Stimulated activated CD4-positive, alpha-beta T cell treated with anti-CD3 and anti-CD28 coated beads, Interleukin-4, amount 100 ng/mL, for 48 hours (primary cell): Measurements from ENCODE around the gene SMLR1.
"Not testable (repeated sequence)": the region's sequence is repeated elsewhere in the genome, so short reads cannot be mapped to it uniquely, and the experiment has no call there.

Source experiments
- DNase-seq, 2 donors: peaks; one replicate each; pipeline ENCODE4 v3.0.0-alpha.2; 2020; ENCODE audit warnings: low read depth in 2 of 2

Gene SMLR1

DNA sequence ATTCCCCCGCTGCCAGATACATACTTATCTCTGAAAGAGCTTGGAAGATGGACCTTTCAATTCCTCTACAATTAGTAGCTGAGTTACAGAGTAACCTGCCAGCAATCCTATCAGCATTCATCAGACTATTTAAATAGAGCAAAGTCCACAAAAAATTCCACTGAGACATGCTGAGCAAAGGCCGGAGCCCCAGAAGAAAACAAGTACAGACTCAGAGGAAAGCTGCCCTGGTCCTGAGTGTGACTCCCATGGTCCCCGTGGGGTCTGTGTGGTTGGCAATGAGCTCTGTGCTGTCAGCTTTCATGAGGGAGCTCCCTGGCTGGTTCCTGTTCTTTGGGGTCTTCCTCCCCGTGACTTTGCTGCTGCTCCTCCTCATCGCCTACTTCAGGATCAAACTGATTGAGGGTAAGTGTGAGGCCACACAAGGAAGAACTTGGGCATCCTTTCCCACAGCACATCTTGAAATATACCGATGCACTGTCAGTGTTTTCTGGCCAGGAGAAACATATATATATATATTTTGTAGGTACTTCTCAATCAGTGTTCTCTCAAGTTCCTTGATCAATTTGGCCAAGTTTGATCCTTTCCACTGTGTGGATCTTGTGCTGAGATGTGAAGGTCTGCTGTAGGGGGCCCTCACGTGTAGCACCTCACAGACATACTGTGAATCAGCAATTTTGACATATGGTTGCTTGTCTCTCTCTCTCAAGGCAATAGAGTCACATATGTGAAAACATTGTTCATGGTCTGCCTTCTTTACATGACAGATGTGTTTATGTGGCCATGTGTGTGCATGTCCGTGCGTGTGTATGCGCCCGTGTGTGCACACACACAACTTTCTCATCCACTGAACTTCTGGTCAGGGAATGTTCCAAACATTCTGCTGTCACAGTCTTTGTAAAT lies at the start of gene SMLR1:
TSS of gene SMLR1 (plus strand) at position 160 of the 903 bp plus-strand sequence. CDS start at position 168, 8 bp downstream.
- no peak for DNase-seq

DNA sequence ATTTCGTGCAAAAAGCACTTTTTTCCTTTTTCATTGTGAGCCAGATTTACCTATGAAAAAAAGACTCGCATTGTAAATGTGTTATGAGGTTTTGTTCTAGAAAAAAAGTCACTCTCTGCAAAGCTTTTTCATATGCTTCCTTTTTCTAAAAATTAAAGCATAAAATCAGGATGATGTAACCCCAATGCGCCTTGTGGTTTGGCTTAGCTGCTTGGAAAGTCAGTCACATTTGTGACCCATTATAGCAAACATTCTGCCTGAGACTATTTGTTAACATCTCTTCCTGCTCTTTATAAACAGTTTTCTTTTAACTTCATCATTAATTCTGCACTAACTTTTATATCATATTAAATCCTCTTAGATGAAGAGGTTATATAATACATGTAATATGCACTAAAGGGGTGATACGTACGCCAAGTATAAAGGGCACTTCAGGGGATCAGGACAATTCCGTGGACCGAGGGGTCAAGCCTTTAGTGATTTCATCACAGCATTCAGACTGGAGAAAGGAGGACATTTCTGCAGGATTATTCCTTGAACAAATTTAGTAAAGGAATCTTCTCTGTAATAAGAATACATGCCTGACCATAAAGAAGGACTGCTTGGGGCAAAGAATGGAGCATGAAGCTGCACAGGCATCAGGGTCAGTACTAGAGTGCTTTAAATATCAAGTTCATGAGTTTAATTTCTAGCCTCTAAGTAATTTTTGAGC lies 48.1 kb upstream of the SMLR1 start:
- no peak for DNase-seq

DNA sequence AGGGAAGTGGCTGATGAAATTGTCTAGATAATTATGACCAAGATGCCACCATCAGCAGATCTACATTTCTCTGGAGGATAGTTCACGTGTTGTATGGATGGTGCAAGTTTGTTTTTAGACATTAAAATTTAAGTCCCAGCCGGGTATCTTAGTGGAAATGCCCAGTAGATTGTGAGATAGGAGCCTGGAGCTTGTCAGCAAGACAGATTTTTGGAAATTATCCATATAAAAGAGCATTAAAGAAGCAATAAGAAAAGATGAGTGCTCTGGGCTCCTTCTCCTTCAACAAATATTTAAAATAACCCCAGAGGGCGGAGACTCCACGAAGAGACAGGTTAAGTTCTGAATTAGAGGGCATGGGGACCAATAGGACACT lies 47.6 kb upstream of the SMLR1 start:
- DNase-seq = no peak

DNA sequence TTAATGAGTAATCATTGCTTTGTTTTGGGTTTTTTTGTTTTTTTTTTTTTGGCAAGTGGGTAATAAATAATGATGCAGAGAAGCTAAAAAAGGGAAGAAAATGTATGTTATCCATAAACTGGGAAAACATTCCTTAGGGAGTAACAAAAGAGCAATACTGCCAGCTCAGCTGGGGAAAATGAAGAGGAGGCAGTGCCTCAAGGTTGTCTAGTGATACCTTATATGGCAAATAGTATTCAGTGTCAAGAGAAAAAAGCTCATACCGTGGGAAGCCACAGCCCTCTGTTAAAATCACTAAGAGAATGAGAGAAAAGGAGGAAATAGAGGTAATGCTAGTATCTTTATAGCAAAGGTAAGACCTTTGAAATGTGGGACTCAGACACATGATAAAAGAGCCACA lies 47.1 kb upstream of the SMLR1 start:
- no peak for DNase-seq

DNA sequence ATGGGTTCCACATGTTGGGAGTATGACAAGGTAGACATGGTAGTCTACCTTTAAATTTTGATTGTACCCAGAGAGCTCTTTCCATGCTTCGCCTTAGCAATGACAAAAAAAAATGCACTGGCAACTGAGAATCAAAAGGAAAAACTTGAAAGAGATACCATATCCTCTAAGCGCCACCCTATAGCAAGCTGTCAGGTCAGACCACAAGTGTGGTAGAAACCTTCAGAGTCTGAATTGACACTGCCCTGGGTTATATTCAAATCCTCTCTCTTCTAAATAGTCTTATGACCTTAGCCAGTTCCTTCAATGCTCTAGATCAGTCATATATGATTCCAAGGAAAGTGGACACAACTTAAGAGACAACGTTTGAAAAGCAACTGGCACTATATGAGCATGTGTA lies 45.6 kb upstream of the SMLR1 start:
- no peak for DNase-seq

DNA sequence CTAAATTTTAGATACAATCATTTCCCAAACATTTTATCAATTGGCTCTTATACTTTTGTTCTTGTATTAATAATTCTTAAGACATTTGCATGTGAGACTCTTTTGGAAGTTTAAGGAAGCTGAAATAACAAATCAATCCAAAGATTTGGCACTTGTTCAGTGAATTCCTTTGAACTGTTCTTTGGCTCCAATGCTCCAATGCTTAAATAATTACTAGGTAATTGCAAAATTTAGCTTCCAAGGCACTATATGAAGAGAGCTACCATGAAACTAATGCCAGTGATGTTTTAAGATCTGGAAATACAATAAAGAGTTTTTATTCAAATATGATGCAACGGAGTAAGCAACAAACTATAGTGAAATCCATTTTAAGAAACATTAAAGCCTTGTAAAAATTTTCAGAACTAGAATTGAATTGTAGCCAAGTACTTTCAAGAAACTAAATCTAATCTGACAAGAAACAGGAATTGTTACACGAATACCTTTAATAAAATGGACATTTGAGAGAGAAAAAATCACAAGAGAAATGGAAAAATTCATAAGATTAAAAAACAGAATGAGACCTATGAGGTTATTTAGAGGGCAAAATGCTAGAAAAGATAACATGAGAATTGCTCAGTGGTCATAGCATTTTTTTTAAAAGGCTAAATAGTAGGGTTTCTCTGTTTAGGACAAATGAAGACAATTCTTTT lies 43.6 kb upstream of the SMLR1 start:
- no peak for DNase-seq

DNA sequence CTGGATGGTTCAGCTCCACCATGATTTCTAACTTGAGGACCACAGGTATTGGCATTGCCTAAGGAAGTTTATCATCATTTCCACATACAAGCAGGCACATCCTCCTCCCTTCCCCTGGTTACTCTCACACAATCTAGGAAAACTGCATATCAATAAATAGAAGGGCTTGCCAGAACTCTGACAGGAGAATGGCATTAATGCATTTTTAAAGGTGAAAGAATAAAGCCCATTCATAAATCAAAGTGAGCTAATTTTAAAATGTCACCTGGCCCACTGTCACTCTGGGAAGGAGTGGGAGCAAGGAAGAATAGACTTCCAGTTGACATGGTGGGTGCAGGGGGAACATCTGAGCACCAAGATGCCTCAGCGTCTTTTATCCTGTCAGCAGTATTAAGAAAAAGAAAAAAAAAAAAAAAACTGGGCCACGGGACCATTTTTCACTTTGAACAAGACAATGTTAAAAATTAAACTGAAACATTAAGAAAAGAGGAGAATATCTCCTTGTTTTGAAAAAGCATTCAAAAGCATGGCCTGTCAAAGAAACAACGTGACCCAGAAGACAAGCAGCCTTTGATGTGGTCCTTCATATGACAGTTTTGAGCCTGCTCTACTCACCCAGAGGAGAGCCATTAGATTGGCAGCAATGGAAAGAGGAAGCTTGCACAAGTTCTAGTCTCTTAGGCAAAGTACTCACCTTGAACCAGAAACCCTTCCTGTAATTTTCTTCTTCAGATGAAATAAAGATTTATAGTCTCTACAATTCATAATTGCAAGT lies 39.3 kb upstream of the SMLR1 start:
- no peak for DNase-seq

DNA sequence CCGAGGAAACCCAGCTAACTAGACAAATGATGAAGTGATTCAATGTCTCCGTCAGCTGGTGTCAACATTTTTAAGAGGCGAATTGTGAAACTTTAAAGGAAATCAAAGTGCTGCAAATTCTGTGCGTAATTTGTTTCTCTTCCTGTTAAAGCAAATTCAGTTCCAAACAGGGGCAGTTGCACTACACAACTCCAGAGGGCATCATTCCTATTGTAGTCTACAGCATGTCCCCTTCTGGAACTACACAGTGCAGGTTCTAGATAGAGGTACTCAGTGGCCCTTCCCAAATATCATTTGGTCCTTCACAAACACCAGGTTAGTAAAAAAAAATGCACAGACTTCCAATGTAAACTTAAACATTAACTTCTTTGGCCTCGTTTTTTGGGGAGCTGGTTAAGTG lies 38.3 kb upstream of the SMLR1 start:
- DNase-seq = no peak

DNA sequence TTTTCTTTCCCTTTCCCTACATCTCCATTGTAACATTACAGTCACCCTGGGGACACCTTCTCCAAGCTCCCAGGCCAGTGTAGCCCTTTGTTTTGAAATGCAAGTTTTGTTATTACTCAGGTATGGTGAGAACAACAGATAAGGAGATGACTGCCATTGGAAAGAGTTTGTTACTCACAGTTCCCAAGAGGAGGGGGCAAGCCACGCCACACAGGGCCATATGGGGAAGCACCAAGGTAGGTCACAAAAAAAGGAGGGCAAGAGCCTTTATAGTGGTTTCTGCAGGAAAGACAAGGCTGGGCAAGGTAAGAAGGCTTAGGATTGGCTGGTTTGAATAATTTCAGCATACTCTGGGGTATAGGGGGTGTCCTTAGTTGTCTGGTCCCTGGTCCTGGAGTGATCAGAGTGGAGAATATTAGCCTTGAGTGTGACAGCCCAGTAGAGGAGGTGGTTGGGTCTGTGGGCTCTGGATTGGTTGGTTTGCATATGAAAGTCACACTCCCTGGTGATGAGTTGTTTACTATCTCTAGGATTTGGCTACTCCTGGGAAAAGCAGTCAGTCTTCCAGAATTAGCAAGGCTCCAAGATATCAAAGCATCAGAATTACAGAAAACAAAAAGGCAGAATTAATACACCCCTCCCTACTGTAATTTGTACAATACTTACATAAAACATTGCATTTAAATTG lies 33.1 kb upstream of the SMLR1 start:
- no peak for DNase-seq

DNA sequence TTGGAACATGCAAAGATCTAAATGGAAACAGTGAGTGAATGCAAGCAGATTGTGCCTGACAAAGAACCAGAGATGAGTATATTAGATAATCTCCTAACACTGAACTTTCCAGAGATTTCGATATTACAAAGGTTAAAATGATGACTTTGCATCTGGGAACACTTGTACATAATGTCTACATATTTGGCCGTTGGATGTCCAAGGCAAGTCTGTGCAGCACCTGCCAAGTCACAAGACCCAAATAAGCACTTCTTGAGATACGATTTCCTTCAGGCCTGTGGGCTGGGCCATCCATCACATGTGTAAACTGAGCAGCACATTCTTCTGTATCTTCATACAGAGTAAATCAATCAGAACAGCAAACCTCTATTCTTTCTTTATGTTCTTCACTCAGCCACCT lies 32.5 kb upstream of the SMLR1 start:
- no peak for DNase-seq

DNA sequence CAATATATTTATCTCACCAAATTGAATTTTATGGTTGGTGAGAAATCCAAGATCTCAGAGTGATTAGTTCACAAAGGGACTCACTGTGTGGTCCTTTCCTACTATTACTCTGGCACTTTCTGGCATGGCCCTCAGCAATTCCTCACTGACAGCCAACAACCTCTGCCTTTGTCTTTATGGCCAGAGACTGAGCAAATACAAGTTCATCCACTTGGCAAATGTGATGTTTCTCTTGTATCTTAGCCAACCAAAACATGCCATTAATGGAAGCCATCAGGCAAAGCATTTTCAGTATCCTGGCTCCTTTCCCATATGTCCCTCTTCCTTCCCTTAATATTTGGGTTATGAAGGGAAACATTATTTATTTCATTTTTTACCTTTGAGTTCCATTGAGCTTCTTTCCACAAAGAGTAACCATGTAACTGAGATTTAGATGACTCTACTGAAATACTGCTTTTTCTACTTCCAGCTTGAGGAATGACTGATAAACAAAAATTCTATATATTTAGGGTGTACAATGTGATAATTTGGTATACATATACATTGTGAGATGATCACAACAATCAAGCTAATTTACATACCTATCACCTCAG lies 30.8 kb upstream of the SMLR1 start:
- no peak for DNase-seq

DNA sequence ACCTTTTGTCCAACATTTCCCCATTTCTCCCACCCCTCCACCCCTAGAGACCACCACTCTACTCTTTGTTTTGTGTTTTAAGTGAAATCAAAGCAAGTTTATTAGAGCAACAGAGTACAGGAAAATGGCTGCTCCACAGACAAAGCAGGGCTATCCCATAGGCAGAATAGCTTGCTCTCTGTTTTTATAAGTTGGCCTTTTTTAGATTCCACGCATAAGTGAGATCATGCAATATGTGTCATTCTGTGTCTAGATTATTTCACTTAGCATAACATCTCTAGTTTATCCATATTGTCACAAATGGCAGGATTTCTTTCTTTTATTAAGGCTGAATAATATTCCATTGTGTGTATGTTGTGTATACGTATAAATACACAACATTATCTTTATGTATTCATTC lies 30.1 kb upstream of the SMLR1 start:
- no peak for DNase-seq

DNA sequence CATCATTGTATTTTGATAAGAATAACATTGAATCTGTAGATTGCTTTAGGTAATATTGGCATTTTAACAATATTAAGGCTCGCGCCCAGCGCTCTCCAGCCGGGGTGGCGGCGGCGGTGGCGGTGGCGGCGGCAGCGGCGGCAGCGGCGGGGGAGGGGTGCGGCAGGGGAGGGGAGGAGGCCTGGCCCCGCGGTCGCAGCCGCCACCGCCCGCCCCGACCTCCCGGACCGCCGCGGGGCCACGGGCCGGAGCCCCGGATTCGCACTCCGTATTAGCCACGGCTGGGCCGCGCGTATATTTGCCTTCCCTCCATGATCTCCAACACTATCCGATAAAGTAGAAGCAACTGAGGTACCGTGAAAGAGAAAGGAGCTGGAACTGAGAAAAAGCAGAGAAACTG lies 25.8 kb upstream of the SMLR1 start:
- not testable (repeated sequence) for DNase-seq

DNA sequence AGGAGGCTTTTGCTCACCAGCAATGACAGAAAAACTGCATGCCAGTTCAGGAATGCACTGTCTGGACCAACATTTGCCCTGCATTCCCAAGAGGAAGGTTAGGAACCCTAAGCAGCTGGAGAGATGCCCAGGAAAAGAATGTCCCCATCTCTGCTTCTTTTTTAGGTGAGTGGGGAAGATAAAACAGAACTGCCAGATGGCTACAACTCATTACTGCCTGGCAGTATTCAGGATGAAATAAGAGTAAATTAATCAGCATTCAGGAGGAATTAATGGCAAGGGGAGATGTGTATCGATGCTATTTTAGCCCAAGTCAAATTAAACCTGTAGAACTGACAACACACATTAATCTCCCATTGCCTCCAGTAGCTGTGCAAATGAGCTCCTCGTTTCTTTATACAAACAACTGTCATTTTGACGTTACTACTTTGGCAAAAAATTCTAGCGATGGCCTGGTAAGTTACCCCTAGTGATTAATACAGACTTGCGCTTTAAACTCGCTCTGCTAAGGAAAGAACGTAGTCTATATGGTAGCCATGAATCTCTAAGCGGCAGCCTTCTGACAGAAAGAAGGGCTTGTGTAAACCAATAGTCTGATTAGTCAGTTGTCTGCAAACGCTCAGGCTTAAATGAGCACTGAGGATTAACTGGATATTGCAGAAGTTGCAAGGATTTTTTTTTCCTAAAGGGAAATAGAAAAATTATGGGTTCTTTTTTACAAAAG lies 16.7 kb upstream of the SMLR1 start:
- DNase-seq = no peak

DNA sequence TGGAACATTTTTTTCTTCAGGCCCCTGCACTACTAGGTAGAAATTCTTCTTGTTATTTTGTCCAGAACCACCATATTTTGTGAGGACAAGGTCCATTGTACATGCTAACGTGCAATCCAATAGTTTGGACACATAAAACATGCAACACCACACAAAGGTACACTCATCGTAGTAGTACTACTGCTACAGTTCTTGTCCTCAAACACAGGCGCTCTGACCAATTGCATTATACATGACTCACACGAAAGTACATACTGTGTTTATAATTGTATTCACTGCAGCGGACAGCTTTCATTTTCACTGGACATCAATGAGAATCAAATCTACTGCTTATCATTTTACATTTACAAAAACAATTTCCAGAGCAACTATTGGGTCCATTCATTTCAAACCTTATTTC lies 15.3 kb upstream of the SMLR1 start:
- no peak for DNase-seq

DNA sequence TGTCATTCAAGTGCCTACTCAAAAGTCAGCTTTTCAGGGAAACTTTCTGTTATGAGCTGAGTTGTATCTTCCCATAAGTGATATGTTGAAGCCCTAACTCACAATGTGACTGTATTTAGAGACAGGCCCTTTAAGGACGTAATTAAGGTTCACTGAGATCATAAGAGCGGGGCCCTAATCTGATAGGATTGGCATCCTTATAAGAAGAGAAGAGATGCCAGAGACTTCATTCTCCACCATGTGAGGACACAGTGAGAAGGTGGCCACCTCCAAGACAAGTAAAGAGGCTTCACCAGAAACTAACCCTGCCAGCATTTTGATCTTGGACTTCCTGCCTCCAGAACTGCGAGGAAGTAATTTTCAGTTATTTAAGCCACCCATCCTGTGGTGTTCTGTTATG lies 12.7 kb upstream of the SMLR1 start:
- no peak for DNase-seq

DNA sequence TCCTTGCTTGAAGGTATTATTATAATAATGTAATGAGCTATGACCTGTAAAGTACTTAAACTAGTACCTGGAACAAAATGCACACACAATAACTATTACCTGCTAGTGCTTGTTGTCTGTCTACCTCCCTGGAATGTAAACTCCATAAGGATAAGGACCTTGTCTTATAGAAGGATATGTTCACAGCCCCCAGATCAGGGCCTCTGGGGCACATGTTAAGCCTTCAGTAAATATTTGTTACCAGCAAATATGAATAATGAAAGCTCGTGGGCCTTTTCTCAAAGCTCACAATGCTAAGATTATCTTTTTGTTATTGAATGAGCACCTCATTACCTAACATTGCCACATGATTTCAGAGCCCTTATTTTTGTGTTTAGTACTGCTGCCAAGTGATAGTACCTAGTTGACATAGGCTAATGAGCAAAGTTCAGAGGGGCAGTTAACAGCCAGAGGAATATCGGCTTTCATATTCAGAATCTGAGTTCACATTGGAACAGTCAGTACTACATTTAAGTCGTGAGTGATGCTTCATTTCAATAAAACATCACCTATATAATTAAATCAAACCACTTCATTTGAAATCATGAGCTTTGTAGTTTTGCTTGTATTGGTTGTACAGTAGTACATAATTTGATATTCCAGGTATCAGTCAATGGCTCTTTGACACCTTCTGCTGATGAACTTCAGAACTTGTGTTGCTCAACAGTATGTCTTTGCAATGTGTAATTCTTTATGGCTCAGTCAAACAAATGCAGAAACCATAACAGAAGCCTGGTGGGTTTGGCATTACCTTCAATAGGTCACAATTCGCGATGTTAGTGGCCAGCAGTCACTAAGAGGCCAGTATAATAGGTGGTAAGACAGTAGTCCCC lies 11.8 kb upstream of the SMLR1 start:
- DNase-seq = no peak

DNA sequence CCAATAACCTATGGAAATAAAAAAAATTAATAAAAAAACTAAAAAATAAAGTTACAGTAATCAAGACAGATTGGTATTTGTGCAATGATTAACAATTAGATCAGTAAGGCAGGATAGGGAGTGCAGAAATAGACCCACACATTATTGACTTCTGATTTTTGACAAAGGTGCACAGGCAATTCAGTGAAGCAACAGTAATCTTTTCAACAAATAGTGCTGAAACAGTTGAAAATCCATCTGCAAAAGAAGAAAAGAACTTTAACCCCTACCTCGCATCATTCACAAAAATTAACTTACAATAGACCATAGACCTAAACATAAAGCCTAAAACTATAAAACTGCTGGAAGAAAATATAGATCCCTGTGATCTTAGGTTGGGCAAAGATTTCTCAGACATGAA lies 4.5 kb upstream of the SMLR1 start:
- DNase-seq = no peak

DNA sequence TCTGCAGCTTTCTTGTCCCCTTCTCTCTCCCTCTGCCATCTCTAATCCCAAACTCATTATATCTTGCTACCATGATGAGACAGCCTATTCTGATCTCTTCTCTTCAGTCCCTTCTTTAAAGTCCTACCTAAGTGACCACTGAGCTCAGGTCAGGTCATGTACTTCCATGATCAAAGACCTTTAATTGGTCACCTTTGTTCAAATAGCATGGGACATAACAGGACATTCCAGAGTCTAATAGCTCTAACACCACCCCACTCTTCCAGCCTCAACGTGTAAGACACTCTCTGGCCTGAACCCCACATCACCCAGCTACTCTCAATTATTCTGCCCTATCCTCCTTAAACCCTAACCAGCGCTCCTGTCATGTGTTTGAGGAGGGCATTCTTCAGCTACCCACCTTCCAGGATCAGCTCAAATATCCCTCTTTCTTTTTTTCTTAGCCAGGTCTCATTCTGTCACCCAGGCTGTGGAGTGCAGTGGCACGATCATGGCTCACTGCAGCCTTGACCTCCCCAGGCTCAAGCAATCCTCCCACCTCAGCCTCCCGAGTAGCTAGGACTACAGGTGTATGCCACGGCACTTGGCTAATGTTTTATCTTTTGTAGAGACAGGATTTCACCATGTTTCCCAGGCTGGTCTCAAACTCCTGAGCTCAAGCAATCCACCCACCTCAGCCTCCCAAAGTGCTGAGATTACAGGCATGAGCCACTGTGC lies 2.1 kb upstream of the SMLR1 start:
- no peak for DNase-seq
